ENCODE results near the gene RASD1. TPM values are rescaled to one million over a fixed set of nuclear protein-coding genes. Genes with fewer than 3 reads are reported as not detected.
A peak's percentile ranks its signal among the peaks of the same experiment; 100 is the strongest.

The RASD1 gene
- total RNA-seq, 1 experiment from 2014 or later = 59.0 TPM

DNA sequence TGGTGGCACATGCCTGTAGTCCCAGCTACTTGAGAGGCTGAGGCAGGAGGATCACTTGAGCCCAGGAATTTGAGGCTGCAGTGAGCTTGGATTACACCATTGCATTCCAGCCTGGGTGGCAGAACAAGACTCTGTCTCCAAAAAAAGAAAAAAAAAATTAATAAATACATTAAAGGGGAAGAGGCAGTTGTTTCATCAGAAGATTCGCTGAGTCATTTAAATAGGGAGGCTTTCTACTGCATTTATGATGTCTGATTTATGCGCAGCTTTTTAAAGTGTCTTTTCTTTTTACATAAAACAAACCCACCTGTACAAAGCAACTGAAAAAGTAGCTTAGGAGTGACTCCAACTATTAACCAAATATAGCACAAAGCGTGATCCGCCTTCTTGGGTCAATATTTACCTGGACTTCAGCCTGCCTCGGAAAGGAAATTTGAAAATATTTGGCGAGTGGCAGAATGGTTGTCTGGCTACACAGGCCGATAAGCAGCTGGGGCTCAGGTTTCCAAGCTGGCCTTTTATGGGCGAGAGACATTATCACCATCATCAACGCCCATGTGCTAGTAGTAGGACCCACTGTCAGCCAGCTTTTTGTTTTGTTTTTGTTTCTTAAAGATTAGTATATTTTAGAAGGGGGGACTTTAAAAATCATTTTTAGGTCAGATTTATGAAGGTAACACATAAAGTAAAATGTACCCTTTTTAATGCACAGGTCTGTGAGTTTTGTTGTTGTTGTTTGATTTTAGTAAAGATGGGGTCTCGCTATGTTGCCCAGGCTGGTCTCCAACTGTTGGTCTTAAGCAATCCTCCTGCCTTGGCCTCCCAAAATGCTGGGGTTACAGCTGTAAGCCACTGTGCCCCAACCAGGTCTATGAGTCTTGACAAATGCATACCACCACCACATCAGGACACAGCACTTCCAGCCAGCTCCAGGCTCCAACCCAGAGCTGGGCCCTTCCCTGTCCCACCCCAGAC lies 42.5 kb upstream of the RASD1 start:
- DNase-seq (peak; percentile 96), ATAC-seq (peak; percentile 91)
- no peaks in the 10 kb centered on the region for H3K36me3 ChIP-seq (ENCODE audit: low read depth, low read length)
- no peaks in the 10 kb centered on the region for H4K20me1 ChIP-seq (ENCODE audit: low read length)
- H3K9me3 ChIP-seq (ENCODE audit: low read length) = no peaks in the 10 kb centered on the region
- H3K27me3 ChIP-seq (ENCODE audit: low read length) = no peaks in the 10 kb centered on the region
- peak overlapping the region; percentile 53 for H3K27ac ChIP-seq (ENCODE audit: low read length)
- H3K9me2 ChIP-seq (replicated peaks; ENCODE audit: low read length) = no peaks in the 10 kb centered on the region
- H3K9ac ChIP-seq (ENCODE audit: low read length) = no peak overlapping the region
- TF ChIP-seq CTCF (conservative IDR thresholded peaks at IDR 0.05; ENCODE audit: low read depth, low read length) (no peak), EZH2phosphoT487 (IDR thresholded peaks at IDR 0.05; ENCODE audit: borderline replicate concordance, low read length) (peak; percentile 66)
- POLR2A ChIA-PET (ENCODE audit: unreplicated experiment) = interaction anchor here (0.7 kb wide), 1 partner anchor 52 kb away, joined by 3 read pairs; no protein-coding TSS in a partner anchor
- H3K4me3 ChIP-seq (ENCODE audit: low read length) = no peak overlapping the region
- intact Hi-C loops (cut with micrococcal nuclease) = loop anchor here (1.0 kb wide), 1 partner anchor 23 kb away; no protein-coding TSS in a partner anchor
- H3K4me1 ChIP-seq (ENCODE audit: insufficient read depth, low read length) = peaks cover 20% of the 10 kb centered on the region
- CTCF ChIA-PET = interaction anchor here (0.5 to 1.6 kb wide), 2 partner anchors 11 to 42 kb away, joined by 3 to 14 read pairs; partner anchors contain the start of gene RASD1
- H3K4me2 ChIP-seq (ENCODE audit: low read length) = peak overlapping the region; percentile 25
- peaks cover 4% of the 10 kb centered on the region for H3F3A ChIP-seq (ENCODE audit: low read length, unreplicated experiment)
- no TSS peak for BruUV-seq (replicated peaks)
- H3K79me2 ChIP-seq (ENCODE audit: low read length) = no peaks in the 10 kb centered on the region
- no peak overlapping the region for H2AFZ ChIP-seq (ENCODE audit: low read length)

DNA sequence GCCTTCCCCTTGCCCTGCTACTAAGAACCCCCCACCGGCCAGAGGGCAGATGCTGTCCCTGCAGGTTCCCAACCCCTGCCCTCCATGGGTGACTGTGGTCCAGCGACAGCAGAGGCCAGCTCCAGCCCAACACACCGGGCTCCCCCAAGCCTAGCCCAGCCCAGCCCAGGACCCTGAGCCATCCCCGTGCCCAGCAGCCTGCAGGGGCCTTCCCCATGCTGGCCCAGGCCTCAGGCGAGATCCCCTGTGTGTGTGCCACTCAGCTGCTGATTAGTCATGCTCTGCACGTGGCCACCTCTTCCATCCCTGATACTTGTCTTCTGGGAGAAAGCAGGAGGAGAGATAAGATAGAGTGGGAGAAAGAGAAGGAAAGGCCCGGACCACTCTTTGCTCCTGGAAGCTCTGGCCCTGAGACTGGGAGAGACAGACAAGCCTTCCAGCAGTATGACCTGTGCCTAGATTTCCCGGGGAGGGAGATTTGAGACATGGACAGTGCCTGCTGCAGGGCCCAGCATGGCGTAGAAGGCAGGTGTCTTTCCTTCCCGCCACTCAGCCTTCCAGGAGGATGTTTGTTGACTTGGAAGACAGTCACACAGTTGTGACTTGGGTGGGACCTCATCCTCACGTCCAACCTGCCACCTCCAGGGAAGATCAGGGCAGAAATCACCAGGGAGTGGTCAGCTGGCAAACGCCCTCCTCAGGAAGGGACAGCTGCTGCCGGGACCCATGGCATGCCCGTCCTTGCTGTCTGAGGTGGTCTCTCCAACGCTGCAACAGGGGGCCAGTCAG lies 41.3 kb upstream of the RASD1 start:
- Histone ChIP-seq H3K4me2 (ENCODE audit: low read length) (no peak overlapping the region), H3K9me3 (ENCODE audit: low read length) (0 out of 2 replicates have a peak, but pooled peaks cover 1% of the 10 kb centered on the region), H3K9me2 (replicated peaks; ENCODE audit: low read length) (no peaks in the 10 kb centered on the region), H3K79me2 (ENCODE audit: low read length) (no peaks in the 10 kb centered on the region), H3K9ac (ENCODE audit: low read length) (no peak overlapping the region), H3K36me3 (ENCODE audit: low read depth, low read length) (no peaks in the 10 kb centered on the region), H2AFZ (ENCODE audit: low read length) (no peak overlapping the region), H3K4me3 (ENCODE audit: low read length) (no peak overlapping the region), H3F3A (ENCODE audit: low read length, unreplicated experiment) (peaks cover 4% of the 10 kb centered on the region), H3K27me3 (ENCODE audit: low read length) (no peaks in the 10 kb centered on the region), H4K20me1 (ENCODE audit: low read length) (no peaks in the 10 kb centered on the region), H3K27ac (ENCODE audit: low read length) (no peak overlapping the region), H3K4me1 (ENCODE audit: insufficient read depth, low read length) (peaks cover 20% of the 10 kb centered on the region)
- ChIA-PET CTCF (no interaction called here), POLR2A (ENCODE audit: unreplicated experiment) (no interaction called here)
- DNase-seq = no peak
- BruUV-seq (replicated peaks) = no TSS peak
- intact Hi-C loops (cut with micrococcal nuclease) = loop anchor here (1.0 kb wide), 1 partner anchor 24 kb away; no protein-coding TSS in a partner anchor
- TF ChIP-seq CTCF (conservative IDR thresholded peaks at IDR 0.05; ENCODE audit: low read depth, low read length) (no peak), EZH2phosphoT487 (IDR thresholded peaks at IDR 0.05; ENCODE audit: borderline replicate concordance, low read length) (no peak), EZH2 (IDR thresholded peaks at IDR 0.05; ENCODE audit: low read length, unreplicated experiment) (no peak)
- no peak for ATAC-seq
